Measurements from ENCODE around the gene CMTM8.

The CMTM8 gene

DNA sequence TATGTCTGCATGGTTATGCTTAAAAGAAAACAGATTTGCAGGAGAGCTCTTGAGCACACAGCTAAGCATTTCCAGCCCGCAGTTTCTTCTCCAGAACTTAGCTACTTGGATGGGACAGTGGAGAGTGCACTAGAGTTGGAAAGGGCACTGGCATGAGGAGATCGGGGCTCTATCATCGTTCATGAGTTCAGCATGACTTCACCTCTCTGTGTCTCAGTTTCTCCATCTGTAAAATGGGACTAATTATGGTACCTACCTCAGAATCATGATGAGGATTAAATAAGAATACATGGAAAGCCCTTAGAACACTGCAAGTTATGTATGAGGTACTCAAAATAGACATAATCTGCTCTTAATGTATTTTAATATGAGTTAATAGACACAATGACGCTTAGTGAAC, 69.9 kb downstream of the CMTM8 start:
- no peak for ATAC-seq
- no peak for DNase-seq

DNA sequence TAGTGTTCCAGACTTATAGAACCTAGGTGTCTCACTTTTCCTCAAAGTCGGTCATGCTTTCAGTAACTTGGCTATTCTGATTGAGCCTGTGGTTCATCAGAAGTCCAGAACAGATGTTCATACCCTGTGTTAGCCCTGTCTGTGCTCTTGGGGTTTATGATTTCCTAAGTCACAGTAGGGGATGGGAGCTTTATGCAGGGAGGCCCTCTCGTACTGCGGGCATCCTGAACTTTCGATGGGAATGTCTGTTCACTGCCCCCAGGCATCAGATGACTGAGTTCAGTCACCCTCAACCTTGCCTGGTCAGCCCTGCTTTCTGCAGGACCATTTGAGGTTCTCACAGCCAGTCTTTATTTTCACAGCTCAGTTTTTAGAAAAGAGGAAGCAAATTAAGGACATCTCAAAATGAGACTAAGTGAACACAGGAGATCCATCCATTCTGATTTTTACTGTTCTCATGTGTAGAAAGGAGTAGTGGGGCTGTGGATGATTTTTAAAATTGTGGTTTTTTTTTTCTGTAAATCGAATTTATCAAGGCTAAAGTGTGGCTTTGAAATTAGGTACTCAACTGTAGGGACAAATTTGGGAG, 71.3 kb downstream of the CMTM8 start:
- ATAC-seq (no peak), DNase-seq (no peak)

DNA sequence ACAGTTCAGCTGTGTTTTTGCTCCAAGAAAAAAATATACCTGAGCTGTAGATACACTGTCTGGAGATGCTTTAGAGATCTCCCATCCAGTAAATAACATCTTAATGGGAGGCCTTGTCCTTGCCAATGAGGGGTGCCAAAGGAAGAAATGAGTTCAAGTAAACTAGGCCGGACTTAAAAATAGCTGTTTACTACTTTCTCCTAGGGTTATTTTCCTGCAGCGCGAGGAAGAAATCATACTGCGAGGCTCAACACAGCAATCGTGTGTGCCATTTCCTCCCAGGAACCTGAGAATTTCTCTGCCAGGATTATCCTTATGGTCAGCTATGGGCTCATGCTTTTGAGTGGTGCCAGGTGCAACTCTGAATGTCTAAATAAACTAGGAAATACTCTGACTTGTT, 71.9 kb downstream of the CMTM8 start:
- ATAC-seq: no peak
- no peak for DNase-seq

DNA sequence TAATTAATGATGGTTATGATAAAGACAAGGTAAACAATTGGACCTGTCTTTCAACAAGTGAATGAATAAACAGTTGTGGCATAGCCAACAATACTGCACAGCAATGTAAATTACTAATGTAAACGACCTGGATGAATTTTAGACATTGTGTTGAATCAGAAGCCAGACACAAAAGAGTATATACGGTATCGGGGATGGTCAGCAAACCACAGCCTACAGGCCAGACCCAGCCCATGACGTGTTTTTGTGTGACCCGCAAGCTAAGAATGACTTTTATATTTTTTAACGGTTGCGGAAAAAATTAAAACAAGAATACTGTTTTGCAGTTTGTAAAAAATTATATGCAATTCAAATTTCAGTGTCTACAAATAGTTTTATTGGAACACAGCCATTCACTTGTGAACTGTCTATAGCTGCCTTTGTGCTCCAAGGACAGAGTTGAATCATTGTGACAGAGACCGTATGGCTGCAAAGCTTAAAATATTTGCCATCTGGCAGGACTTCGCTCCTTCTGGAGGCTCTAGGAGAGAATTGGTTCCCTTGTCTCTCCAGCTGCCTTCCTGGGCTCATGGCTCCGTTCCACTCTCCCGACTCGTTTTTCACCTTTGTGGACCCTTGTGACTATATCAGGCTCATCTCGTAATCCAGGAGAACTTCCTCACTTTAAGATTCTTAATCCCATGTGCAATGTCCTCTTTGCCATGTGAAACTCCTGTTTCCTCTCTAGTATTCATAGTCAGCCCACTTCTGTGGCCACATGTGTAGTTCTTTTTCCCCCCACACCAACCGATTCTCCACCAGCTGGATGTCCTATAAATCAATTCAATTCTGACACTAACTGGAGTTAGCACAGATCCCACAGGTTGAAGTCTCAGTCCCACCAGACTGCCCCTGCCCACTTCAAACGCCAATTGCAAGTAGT, 72.7 kb downstream of the CMTM8 start:
- ATAC-seq: no peak

DNA sequence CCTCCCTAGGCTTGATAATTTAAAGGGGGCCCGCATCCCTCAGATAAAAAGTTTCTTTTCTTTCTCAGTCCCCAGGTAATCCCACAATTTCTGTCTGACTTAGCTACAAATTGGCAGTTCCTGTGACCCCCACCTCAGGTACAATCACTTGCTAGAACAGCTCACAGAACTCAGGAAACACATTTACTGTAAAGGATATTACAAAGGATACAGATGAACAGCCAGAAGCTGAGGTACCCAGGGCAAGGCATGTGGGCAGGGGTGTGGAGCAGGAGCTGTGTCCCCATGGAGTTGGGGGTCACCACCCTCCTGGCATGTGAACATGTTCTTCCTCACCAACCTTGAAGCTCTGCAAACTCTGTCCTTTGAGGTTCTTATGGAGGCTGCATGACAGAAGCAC, 73.8 kb downstream of the CMTM8 start:
- DNase-seq (no peak), ATAC-seq (no peak)

More for the DNA sequence above, 72.7 kb downstream of the CMTM8 start:
- DNase-seq: no peak

DNA sequence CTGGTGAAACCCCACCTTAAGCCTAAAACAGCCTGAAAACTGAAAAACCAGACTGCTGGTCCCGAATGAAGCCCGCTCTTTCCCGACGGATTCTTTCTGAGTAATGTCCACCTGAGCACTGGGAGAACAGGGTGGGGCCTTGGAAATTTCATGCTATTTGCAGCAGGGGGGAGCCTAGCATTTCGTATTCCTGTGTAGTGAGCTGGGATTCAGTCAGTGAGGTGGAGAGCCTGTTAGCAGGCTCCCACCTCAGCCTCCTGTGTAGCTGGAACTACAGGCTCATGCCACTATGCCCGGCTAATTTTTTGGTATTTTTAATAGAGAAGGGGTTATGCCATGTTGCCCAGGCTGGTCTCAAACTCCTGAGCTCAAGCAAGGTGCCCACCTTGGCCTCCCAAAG, 74.7 kb downstream of the CMTM8 start:
- DNase-seq: no peak
- no peak for ATAC-seq

DNA sequence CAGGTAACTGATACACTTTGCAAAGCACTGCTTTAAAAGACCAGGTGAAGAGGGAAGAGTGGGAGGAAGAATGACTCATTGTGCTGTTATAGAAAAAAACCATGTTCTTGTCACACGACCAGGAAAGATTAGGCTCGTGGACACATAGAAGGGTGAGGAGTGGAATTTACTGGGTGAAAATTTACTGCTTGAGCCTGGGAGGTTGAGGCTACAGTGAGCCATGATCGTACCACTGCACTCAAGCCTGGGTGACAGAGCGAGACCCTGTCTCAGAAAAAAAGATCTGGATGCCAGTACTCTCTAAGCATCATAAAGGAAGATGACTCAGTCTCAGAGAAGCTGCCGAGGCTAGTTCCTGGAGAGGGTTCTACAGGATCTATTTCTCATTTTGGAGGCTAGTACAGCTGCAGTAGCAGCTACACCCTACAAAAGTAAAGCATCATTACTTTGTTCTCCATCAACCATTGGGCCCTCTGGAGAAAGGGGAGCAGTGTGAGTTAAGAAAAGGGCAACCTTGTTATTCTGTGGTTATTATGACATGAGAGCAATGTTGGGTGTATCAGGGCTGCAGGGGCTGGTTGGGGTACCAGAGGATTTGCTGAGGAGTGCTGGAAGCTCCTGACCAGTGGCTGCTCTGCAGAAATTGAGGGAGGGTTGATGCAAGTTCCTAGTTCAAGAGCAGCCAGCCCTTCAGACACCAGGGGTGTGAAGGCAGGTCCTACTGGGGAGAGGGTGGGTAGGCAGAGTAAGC, 75.4 kb downstream of the CMTM8 start:
- no peak for DNase-seq
- peak; percentile 92 for ATAC-seq

DNA sequence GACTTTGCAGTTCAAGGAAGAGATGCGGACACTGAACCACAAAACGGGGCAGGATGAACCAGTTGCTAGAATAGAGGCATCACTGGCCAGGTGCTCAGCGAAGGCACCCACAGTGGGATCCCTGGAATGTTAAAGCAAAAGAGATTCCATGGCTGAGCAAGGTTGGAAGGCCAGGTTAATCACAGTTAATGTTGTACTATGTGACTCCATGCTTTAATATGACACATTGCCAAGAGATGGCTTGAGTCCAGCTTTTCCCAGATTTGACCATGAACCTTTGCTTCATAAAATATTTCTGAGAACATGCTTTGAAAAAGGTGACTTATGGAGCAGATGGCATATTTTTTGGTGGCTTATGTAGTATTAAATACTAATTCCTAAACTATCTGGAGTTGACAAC, 77.0 kb downstream of the CMTM8 start:
- DNase-seq: no peak
- no peak for ATAC-seq

DNA sequence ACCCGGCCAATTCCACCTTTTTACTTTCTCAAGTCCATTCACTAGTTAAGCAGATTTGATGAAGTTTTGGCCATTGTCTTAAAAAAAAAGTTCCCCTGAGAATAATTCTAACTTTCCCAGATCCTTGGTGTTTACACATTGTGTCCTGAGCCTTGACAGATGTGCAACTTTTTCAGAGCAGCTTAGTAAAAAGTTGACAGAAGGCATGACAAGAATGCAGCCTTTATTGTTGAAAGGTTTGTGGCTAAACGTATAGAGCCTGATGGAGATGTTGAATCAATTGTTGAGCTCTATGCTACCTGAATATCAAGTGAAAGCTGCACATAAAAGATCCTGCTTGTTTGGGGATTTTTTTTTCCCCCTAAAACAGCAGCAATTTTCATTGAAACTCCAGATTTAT, 77.8 kb downstream of the CMTM8 start:
- DNase-seq (no peak), ATAC-seq (no peak)

DNA sequence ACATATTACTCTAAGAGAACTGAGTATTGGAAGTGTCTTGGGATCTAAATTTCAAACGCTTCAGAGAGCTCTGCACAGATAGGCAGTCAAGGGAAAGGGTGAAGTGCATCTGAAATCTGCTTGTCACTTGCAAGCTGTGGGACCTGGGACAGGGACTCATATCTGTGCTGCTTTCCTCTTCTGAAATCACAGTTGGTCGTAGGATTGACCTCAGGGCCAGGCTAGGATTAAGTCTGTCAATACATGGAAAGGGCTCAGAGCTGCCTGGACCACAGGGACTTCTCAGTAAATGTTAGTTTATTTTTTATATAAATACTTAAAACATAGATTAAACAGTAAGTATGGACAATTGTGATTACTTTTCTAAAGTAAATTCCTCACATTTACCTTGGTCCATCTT, 78.5 kb downstream of the CMTM8 start:
- DNase-seq: no peak

DNA sequence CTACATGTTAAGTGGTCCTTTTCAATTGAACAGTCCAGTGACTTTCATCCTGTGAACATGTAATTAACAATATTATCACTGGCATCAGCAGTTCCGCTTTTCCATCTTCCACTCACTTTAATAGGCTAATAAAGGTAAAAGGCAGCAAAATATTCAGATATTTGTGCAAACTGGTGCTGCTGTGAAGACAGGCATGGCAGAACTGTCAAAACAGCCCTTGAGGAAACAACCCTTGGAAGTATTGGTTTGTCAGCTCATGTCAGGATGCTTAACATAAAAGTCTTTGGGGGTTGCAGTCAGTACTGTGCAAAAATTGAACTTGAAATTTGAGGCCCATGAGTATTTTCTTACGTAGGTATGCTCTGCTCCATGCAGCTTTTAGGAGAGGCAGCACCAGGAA, 81.1 kb downstream of the CMTM8 start:
- ATAC-seq: no peak

More for the DNA sequence above, 78.5 kb downstream of the CMTM8 start:
- ATAC-seq: no peak

DNA sequence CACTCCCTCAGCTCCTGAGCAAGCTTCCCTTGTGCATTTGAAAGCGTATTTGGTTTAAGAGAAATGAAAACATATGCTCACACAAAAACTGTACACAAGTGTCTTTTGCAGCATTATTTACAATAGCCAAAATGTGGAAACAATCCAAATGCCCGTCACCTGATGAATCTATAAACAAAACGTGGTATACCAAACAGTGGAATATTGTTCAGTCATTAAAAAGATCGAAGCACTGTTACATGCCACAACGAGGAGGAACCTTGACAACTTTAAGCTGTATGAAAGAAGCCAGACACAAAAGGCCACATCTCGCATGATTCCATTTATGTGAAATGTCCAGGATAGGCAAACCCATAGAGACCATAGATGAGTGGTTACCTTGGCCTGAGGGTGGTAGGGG, 81.6 kb downstream of the CMTM8 start:
- no peak for DNase-seq
- no peak for ATAC-seq

More for the DNA sequence above, 81.1 kb downstream of the CMTM8 start:
- DNase-seq: no peak

DNA sequence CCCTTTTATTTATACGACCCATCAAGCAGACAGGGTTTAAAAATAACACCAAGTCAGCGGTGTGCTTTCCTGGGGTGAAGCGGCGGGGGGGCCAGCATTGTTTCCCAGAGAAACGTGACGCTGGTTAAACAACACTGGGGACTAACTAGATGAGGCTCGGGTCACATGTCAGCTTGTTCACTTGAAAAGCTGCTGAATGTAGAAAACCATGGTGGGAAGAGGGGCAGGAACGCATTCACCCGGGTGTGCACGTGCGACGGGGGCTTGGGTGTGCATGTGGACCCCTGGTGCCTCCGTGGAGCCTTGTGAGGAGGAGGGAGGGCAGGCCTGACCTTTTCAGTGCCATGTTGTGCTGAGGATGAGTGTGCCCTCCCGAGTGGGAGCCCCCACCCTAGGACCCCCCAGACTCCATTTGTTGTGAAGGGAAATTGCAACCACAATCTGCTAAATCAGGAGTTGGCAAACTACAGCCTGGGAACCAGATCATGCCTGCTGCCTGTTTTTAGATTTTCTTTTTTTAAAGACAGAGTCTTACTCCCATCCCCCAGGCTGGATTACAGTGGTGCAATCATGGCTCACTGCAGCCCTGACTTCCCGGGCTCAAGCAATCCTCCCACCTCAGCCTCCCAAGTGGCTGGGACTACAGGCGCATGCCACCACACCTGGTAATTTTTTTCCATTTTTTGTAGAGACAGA, 82.8 kb downstream of the CMTM8 start:
- DNase-seq: no peak

DNA sequence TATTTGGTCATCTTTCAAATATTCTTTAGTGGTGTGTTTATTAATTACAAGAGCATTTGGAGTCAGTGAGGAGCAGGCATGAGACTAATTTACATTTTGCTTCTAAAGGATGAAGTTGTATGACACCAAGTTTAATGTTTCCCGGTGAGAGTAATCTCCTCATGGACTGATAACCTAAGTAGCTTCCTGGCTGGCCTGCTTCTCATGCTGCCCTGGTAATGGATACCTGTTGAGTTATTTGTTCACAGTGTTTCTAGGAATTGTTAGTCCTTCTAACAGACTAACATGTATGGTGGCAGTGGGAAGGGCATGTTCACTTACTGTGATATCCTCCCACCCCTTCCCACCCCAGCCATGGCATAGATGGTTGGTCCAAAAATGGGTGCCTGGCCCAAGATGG, 83.8 kb downstream of the CMTM8 start:
- ATAC-seq: no peak

More for the DNA sequence above, 82.8 kb downstream of the CMTM8 start:
- no peak for ATAC-seq

DNA sequence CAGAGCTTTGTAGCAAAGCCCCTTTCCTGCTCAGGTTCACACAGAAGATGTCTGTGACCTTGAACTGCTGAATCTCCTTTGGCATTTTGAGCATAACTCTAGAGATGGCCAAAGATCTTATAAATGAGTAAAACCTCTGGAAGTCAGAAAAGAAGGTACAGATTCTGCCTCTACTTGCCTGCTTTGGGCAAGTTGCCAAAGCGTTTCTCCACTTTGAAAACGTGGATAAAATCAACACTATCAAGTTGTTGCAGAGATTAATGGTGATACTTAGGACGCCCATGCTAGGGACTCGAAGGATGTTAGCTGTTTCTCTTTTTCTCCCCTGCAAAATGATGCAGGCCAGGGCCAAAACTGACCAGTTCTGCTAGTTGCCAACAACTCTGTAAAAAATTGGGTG, 85.1 kb downstream of the CMTM8 start:
- ATAC-seq (no peak), DNase-seq (no peak)

More for the DNA sequence above, 83.8 kb downstream of the CMTM8 start:
- DNase-seq: no peak

DNA sequence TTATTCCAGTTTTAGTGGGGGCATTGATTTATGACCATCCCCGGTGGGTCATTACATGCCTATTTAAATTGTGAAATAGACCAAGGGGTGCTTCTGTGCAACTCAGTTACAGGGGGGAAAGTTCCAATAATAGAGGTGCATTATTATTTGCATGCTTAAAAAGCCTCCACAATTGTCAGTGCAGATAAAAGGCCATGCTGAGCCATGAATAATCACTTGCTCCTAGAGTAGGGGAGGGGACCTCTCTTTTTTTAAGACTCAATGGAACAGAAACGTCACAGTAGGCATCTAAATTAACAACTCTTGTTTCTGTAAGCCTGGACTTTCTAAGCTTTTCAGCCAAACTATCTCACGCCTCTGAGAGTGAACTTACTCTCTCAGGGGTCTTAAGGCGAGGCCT, 86.7 kb downstream of the CMTM8 start:
- no peak for ATAC-seq

DNA sequence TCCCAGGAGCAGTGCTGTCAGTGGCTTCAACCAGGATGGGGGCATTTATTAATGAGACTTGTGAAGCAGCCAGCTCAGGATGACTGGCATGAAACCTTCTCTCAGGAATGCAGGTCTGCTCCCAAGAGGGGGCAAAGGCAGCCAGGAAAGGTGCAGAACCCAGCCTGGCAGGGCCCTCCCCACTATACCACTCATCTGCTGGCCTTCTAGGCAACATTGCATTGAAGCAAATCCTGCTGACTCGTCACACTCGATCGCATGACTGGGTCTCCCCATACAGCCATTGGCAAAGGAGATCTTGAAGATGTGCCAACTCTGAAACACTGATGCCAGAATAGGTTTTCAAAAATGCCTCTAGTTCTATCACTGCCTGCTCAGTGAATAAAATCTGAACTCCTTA, 87.4 kb downstream of the CMTM8 start:
- no peak for ATAC-seq

More for the DNA sequence above, 86.7 kb downstream of the CMTM8 start:
- no peak for DNase-seq

DNA sequence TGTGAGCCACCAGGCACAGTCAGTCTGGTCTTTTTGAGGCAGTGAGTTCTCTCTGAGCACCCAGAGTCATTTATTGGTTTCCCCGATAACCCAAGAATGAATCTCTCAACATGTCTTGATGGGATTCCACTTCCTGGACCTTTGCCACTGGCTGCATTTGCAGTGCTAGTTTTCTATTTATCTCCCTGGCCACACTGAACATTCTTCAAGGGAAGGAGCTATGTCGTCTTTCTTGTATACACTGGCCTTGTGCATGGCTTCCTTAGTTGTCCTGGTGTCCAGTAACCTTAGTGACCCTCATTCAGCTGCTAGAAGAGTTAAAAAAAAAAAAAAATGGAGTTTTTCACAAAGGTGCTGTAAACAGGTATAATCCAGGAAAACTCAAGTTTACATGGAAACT, 88.3 kb downstream of the CMTM8 start:
- ATAC-seq: no peak

More for the DNA sequence above, 87.4 kb downstream of the CMTM8 start:
- no peak for DNase-seq

DNA sequence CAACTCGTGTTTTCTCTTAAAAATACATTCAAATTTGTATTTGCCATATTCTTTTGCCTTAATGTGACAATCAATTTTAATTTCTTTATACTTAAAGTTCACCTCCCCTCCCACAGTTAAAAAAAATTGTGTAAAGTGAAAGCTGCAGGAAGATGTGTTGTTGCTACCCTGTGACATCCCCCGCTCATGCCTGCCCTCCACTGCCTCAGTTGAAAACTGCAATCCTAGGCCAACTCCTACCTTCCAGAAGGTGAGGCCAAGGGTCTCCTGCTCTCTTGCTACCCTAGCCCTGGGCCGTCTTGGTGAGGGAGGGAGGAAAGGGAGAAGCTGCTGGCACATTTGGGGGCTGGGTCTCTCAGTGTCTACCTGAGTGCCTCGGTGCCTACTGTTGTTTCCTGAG, 96.2 kb downstream of the CMTM8 start:
- ATAC-seq (no peak), DNase-seq (peak; percentile 46)

More for the DNA sequence above, 88.3 kb downstream of the CMTM8 start:
- DNase-seq: no peak

DNA sequence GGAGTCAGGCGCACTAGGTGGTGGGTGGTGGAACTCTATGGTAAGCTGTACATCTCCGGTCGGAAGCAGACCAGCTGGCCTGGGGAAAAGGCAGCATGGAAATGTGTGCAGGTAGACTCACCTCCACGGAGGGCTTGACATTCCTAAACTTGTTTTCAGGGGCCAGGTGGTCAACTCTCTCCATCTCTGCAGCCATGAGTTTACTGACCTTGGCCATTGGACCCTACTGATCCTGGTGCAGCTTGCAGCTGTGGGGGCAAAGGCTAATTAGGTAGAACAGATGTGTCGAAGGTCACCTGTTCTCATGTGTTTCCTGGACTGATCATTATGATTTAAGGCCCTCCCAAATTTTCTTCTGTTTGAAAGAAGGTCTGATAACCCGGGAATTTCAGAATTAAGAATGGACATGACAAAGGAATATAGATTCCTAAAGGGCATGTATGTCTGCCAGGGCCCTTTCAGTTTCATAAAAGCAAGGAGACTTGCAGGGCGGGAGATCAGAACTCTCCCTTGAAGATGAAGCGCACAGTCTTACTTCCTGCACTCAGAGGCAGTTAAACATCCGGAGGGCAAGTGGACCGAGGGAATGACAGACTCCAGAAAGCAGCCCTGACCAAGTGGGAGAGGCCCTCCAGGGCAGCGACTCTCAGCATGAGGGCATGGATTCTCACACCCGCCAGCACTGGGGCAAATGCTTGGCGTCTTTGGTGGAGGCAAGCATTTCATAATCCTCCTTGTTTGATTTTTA, 97.1 kb downstream of the CMTM8 start:
- DNase-seq (no peak), ATAC-seq (no peak)

DNA sequence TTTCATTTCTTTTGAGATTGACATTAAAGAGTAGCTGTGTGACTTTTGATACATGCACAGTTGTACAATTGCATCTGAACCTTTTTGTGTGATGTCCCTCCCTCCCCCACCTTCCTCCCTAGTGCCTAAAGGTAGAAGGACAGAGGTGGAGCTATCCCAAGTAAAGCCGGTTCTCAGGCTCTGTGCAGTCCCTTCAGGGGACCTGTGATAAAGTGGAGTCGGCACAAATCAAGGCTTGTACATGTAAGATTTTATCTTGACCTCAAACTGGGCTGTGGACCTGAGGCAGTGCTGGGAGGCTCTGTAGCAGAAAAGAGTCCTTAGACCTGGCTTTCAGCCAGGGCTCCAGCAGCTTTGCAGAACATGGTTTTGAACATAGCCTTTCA, 97.6 kb downstream of the CMTM8 start:
- ATAC-seq (no peak), DNase-seq (no peak)

DNA sequence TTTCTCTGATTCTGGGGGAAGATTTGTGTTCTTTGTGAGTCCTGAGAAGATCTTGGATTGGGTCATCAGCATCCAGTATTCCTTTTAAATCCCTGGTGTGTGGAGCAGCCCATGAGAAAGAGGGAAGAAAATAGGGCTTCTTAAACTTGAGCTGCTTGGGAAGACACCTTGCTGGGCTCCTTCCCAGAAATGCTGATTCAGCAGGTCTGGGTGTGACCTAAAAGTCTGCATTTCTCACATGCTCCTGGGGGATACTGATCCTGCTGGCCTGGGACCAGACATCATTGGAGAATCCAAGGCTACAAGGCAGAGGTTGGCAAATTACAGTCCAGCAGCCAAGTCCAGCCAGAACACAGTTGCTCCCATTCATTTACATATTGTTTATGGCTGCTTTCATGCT, 99.0 kb downstream of the CMTM8 start:
- DNase-seq: no peak
- ATAC-seq: no peak
